ENCODE data around the gene TNFRSF21.

GRCh38 chr6:47321577-47321976 lies 11.9 kb upstream of the TNFRSF21 start:
- no peak for TF ChIP-seq EZH2 (IDR thresholded peaks at IDR 0.05; ENCODE audit: low read length)
- no peak for TF ChIP-seq CTCF (optimal IDR thresholded peaks at IDR 0.05 in 1 of 3, IDR thresholded peaks at IDR 0.05 in 1 of 3, conservative IDR thresholded peaks at IDR 0.05 in 1 of 3; ENCODE audit: extremely low read depth in 1 of 3, insufficient read depth in 2 of 3, low read length in 3 of 3)
